Activated naive CD8-positive, alpha-beta T cell (primary cell): ENCODE measurements around the gene PKP1.

ENCODE experiments used
- H3K27ac Mint-ChIP-seq: one replicate; pipeline ENCODE4 v1.8.0; 2021; ENCODE audit warnings: mixed read lengths
- H3K27me3 Mint-ChIP-seq: one replicate; pipeline ENCODE4 v1.8.0; 2021; ENCODE audit warnings: mixed read lengths
- H3K36me3 Mint-ChIP-seq: one replicate; pipeline ENCODE4 v1.8.0; 2021; ENCODE audit warnings: mixed read lengths
- H3K4me1 Mint-ChIP-seq: one replicate; pipeline ENCODE4 v1.8.0; 2021; ENCODE audit warnings: low read depth, mixed read lengths
- H3K4me3 Mint-ChIP-seq: one replicate; pipeline ENCODE4 v1.8.0; 2021; ENCODE audit warnings: mild to moderate bottlenecking, mixed read lengths
- H3K9me3 Mint-ChIP-seq: one replicate; pipeline ENCODE4 v1.8.0; 2021; ENCODE audit warnings: low read depth, mixed read lengths

PKP1 gene

DNA sequence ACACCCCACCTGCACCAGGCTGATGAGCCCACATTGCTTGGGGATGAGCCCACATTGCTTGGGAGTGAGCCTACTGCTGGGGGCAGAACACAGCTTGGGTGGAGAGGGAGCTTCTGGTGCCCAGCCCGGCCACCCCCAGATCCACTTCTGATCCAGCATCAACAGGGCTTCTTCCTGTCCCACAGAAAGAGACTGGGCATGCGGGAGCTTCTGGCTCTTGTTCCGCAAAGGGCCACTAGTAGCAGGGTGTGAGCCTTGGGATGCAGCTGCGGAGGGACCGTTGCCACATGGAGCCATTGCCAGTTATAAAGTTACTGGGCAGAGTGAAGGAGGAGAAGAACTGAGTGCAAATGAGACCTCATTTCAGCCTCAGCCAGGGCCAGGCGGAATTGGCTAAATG, 36.3 kb downstream of the PKP1 start:
- no peak overlapping the region for H3K27ac Mint-ChIP-seq
- H3K36me3 Mint-ChIP-seq: no peaks in the 10 kb centered on the region
- no peak overlapping the region for H3K4me3 Mint-ChIP-seq
- no peaks in the 10 kb centered on the region for H3K27me3 Mint-ChIP-seq
- no peaks in the 10 kb centered on the region for H3K4me1 Mint-ChIP-seq
- H3K9me3 Mint-ChIP-seq: no peaks in the 10 kb centered on the region

DNA sequence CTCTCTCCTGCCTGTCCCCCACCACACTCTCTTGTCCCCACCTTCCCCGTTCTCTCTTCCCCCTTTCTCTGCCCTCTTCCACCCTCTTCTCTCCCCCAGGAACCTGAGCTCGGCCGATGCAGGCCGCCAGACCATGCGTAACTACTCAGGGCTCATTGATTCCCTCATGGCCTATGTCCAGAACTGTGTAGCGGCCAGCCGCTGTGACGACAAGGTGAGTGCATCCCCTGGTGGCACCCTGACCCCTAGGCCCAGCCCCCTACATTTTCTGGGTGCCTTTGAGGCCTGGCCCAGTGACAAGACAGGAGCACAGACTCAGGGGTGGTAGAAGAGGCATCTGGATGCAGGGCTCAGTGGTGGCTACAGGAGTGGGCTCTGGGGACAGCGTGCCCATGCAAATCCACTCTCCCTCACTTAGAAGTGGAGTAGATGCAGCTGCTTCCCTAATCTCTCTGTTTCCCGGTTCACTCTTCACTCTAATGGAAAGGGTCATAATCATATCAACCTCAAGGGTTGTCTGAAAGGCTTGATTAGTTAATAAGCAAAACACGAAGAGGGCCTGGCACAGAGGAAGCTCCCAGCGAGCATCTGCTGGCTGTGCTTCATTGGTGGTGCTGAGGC, 37.0 kb downstream of the PKP1 start:
- Mint-ChIP-seq H3K4me3 (no peak overlapping the region), H3K4me1 (no peaks in the 10 kb centered on the region), H3K9me3 (no peaks in the 10 kb centered on the region), H3K36me3 (no peaks in the 10 kb centered on the region), H3K27ac (no peak overlapping the region), H3K27me3 (no peaks in the 10 kb centered on the region)

DNA sequence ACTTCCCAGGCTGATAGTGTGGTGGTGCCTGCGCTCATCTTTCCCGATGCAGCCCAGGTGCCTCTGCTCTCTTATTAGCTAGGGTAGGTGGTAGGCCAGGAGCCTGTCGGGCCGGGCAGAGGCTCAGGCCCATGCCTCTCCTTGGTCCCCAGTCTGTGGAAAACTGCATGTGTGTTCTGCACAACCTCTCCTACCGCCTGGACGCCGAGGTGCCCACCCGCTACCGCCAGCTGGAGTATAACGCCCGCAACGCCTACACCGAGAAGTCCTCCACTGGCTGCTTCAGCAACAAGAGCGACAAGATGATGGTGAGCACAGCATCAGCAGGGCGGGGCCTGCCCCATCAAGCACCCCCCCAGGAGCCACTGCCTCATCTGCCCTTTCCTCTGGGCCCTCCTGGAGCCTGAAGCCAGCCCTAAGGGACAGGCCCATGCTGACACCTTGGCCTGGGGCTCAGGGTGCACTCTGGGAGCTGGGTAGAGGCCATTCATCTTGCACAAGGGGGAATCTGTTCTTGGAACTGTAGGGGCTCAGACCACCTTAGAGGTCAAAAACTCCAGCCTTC, 38.6 kb downstream of the PKP1 start:
- Mint-ChIP-seq H3K36me3 (no peaks in the 10 kb centered on the region), H3K9me3 (no peaks in the 10 kb centered on the region), H3K4me3 (no peak overlapping the region), H3K4me1 (no peaks in the 10 kb centered on the region), H3K27ac (no peak overlapping the region), H3K27me3 (no peaks in the 10 kb centered on the region)

DNA sequence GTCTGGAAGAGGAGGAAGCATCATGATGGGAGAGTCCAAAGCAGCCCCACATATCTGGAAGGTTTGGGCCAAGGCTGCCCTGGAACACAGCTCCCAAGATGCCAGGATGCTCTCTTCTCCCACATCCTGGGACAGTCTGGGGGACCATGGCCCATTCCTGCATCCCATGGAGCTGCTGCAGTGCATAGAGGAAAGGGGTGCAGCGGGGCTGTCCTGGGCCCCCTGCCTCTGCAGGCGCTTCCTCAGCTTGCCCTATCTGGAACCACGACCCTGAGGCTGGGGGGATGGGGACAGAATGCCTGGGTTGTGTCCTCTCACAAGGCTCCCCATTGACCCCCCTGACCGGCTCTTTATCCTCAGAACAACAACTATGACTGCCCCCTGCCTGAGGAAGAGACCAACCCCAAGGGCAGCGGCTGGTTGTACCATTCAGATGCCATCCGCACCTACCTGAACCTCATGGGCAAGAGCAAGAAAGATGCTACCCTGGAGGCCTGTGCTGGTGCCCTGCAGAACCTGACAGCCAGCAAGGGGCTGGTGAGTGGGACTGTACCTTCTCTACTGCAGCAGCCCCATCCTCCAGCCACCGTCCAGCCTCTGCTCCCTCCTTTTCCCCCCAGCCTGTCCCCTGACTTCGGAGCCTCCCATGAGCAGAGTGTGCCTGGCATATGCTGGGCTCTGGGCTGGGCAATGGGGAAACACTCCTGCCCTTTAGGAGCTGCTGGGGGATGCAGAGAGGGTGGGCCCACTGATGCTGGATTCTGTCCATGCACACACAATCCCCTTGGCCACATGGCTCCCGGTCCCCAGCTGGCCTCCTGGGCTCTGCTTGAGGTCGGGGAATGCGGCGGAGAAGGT, 39.6 kb downstream of the PKP1 start:
- Mint-ChIP-seq H3K4me1 (no peaks in the 10 kb centered on the region), H3K27me3 (no peaks in the 10 kb centered on the region), H3K36me3 (no peaks in the 10 kb centered on the region), H3K9me3 (no peaks in the 10 kb centered on the region), H3K4me3 (no peak overlapping the region), H3K27ac (no peak overlapping the region)

DNA sequence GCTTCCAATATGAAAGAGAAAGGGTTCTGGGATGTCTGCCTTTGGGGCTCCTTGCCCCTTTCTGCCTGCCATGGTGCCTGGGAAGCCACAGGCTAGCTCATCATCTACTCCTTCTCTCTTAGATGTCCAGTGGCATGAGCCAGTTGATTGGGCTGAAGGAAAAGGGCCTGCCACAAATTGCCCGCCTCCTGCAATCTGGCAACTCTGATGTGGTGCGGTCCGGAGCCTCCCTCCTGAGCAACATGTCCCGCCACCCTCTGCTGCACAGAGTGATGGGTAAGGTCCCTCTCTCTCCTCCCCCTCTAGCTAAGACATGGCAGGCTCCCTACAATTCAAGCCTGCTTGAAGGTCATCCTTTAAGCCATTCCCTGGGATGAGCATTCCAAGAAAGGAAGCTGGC, 41.0 kb downstream of the PKP1 start:
- Mint-ChIP-seq H3K4me1 (no peaks in the 10 kb centered on the region), H3K9me3 (no peaks in the 10 kb centered on the region), H3K27ac (no peak overlapping the region), H3K36me3 (no peaks in the 10 kb centered on the region), H3K27me3 (no peaks in the 10 kb centered on the region), H3K4me3 (no peak overlapping the region)

DNA sequence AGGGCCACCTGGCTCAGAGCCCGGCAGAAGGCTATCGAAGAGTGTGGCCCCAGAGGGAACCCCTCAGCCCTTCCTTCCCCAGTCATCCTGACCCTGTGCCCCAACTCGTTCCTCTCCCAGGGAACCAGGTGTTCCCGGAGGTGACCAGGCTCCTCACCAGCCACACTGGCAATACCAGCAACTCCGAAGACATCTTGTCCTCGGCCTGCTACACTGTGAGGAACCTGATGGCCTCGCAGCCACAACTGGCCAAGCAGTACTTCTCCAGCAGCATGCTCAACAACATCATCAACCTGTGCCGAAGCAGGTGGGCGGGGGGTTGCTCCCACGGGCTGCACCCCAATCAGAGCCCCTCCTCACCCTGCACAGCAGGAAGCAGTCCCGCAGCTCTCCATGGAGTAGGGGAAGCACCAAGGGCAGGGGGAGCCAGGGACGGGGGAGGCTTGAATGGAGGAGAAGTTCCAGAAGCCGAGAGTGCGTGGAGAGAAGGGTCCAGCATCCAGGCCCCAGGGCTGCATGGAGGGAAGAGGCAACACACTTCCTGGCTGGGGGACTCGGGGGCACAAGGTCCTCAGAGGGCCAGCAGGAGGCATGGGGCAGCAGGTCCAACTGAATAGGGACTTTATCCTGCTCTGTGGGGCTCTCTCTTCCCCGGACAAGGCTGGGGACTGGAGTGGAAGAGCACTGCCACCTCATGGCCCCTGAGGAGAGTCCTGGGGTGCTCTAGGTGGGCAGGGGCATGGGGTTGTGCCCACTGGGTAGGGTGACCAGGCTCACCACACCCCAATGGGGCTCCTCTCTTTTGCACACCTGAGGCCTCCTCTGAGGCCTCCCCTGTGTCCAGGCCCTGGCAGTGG, 41.7 kb downstream of the PKP1 start:
- Mint-ChIP-seq H3K9me3 (no peaks in the 10 kb centered on the region), H3K27me3 (no peaks in the 10 kb centered on the region), H3K4me3 (no peak overlapping the region), H3K27ac (no peak overlapping the region), H3K36me3 (no peaks in the 10 kb centered on the region), H3K4me1 (no peaks in the 10 kb centered on the region)

DNA sequence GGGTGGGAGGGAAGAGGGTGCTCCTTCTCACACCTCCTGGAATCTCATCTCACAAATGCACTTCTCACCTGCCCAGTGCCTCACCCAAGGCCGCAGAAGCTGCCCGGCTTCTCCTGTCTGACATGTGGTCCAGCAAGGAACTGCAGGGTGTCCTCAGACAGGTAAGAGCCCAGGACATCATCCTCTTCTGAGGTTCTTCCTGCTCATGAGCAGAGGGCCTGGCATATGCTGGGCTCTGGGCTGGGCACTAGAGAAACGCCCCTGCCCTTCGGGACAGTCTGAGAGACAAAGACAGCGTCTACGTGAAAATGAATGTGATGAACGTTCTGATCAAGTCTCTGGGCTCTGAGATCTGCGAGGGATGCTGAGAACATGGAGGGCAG, 42.4 kb downstream of the PKP1 start:
- no peaks in the 10 kb centered on the region for H3K9me3 Mint-ChIP-seq
- no peaks in the 10 kb centered on the region for H3K27me3 Mint-ChIP-seq
- H3K4me3 Mint-ChIP-seq: no peak overlapping the region
- H3K4me1 Mint-ChIP-seq: no peaks in the 10 kb centered on the region
- H3K27ac Mint-ChIP-seq: no peak overlapping the region
- no peaks in the 10 kb centered on the region for H3K36me3 Mint-ChIP-seq

DNA sequence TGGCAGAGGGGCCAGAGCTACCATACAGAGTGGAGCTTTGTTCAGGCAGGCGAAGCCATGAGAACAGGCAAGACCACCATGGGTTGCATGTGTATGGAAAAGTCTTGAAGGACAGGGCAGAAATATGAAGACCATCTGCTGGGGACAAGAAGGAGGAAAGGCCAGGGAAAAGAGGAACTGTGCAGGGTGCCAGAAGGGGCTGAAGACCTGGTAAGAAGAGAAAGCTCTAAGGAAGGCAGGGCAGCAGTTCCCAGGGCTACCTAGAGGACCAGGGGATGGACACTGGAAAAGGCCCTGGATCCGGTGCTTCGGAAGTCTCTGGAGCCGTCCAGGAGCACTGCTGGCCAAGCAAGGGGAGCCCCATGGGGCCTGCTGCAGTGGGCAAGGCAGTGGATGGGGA, 43.4 kb downstream of the PKP1 start:
- Mint-ChIP-seq H3K4me3 (no peak overlapping the region), H3K27ac (no peak overlapping the region), H3K27me3 (no peaks in the 10 kb centered on the region), H3K36me3 (no peaks in the 10 kb centered on the region), H3K9me3 (no peaks in the 10 kb centered on the region), H3K4me1 (no peaks in the 10 kb centered on the region)

DNA sequence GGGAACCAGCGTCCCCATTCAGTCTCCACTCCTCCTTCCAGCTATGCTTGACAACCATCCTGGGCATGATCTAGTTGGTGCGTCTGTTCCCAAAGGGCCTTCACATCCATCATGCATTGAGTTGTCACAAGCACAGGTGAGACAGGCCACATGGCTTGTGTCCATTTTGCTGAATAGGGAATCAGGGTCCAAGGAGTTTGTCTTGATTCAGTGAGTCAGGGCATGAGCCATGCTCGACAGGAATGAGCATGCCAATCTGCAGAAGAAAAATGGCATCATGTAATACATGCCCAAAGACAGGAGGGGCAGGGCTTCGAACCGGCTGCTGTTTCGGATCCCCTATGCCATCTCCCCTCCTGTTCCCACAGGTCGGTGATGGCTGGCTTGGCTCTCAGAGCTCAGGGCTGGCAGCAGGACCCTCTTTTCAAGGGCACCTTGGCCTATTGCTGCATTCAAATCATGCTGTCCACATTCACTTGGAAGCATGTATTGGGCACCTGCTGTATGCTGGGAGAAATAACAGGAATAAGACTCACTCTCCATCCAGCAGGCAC, 44.5 kb downstream of the PKP1 start:
- H3K4me3 Mint-ChIP-seq: no peak overlapping the region
- H3K27me3 Mint-ChIP-seq: no peaks in the 10 kb centered on the region
- H3K4me1 Mint-ChIP-seq: no peaks in the 10 kb centered on the region
- no peak overlapping the region for H3K27ac Mint-ChIP-seq
- no peaks in the 10 kb centered on the region for H3K9me3 Mint-ChIP-seq
- H3K36me3 Mint-ChIP-seq: no peaks in the 10 kb centered on the region

DNA sequence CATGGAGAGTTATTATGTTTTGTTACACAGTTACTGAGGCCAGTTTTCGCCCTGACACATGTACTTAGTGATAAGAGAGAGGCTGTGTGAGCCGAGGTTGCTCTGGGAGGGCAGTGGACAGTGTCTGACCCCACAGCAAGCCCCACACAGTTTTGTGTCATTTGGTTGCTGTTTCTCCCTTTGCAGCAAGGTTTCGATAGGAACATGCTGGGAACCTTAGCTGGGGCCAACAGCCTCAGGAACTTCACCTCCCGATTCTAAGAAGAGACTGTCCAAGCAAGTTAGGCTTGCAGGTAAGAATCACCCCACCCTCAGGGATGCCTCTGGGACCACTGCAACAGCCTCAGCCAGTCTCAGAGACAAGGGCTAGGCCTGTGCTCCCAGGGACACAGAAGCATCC, 45.3 kb downstream of the PKP1 start:
- H3K4me1 Mint-ChIP-seq: no peaks in the 10 kb centered on the region
- H3K9me3 Mint-ChIP-seq: no peaks in the 10 kb centered on the region
- no peaks in the 10 kb centered on the region for H3K27me3 Mint-ChIP-seq
- H3K4me3 Mint-ChIP-seq: no peak overlapping the region
- no peak overlapping the region for H3K27ac Mint-ChIP-seq
- H3K36me3 Mint-ChIP-seq: no peaks in the 10 kb centered on the region

DNA sequence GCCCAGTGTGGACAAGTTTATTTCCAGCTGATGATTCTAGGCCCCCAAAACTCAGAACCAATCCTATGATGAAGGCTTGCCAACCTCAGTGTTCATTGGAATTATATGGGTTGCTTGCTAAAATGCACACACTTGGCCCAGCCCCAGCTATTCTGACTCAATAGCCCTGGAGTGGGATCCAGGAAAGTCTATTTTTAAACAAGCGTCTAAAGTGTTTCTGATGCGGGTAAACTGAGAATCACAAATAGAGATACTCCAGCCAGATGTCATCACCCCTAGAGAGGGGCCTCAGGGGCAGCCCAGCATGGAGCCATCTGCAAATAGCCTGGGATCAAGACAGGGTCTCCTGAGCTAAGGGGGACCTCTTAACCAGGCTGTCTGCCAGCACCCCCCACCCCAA, 46.0 kb downstream of the PKP1 start:
- no peaks in the 10 kb centered on the region for H3K9me3 Mint-ChIP-seq
- no peak overlapping the region for H3K4me3 Mint-ChIP-seq
- H3K27me3 Mint-ChIP-seq: no peaks in the 10 kb centered on the region
- no peaks in the 10 kb centered on the region for H3K4me1 Mint-ChIP-seq
- H3K36me3 Mint-ChIP-seq: no peaks in the 10 kb centered on the region
- no peak overlapping the region for H3K27ac Mint-ChIP-seq

DNA sequence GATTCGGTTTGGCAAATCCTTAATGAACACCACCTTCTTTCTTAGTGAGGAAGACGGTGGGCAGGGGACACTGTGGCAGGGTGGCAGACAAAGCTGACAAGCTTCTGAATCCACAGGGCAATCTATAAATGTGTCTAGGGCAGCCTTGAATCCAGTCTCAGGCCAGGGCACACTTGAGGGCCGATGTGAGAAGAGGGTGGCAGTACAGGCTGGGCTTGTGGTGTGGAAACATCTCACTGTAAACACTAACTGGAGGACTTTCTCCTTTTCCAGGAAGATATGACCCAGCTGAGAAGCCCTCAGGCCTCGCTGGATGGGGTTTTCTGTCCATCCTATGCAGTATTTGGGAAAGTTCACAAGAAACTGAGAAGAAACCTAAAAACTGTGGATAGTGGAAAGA, 46.5 kb downstream of the PKP1 start:
- H3K9me3 Mint-ChIP-seq: no peaks in the 10 kb centered on the region
- no peaks in the 10 kb centered on the region for H3K27me3 Mint-ChIP-seq
- H3K27ac Mint-ChIP-seq: no peak overlapping the region
- no peak overlapping the region for H3K4me3 Mint-ChIP-seq
- no peaks in the 10 kb centered on the region for H3K36me3 Mint-ChIP-seq
- no peaks in the 10 kb centered on the region for H3K4me1 Mint-ChIP-seq

DNA sequence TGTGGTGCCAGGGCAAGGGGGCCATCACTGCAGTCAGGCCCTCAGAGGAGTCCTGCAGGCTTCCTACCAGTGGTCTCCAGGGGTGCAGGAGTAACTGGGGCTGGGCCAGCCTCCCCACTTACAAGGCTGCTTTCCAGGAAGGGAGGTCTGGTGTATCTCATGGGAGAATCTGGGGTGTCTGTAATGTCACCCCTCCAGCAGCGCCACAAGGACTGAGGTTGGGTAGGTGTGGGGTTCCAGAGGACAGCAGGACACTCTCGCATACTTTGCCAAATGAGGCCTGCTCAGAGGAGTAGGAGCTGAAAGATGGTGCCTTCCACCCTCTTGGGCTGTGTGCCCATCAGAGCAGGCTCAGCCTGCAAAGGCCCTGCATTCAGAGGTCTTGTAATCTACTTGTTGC, 47.2 kb downstream of the PKP1 start:
- Mint-ChIP-seq H3K36me3 (no peaks in the 10 kb centered on the region), H3K4me1 (no peaks in the 10 kb centered on the region), H3K27me3 (no peaks in the 10 kb centered on the region), H3K4me3 (no peak overlapping the region), H3K27ac (no peak overlapping the region), H3K9me3 (no peaks in the 10 kb centered on the region)

DNA sequence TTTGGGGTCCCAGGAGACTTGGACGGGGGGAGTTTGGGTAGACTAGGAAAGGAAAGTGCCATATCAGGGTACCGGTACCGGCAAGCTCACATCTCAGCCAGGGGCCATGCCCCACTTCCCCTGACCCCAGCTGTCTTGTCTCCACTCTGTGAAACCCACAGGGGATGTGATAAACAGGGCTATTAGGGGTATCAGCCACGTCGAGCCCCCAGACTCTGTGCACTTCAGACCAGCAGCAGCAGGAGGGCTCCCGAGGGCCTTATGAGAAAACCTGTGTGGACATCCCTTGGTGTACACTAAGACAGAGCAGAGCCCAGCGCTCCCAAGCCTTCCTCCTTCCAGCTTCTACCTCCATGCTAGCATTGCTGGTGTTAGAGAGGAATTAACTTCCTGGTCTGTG, 47.9 kb downstream of the PKP1 start:
- Mint-ChIP-seq H3K27ac (no peak overlapping the region), H3K36me3 (no peaks in the 10 kb centered on the region), H3K9me3 (no peaks in the 10 kb centered on the region), H3K4me1 (no peaks in the 10 kb centered on the region), H3K27me3 (no peaks in the 10 kb centered on the region), H3K4me3 (no peak overlapping the region)

DNA sequence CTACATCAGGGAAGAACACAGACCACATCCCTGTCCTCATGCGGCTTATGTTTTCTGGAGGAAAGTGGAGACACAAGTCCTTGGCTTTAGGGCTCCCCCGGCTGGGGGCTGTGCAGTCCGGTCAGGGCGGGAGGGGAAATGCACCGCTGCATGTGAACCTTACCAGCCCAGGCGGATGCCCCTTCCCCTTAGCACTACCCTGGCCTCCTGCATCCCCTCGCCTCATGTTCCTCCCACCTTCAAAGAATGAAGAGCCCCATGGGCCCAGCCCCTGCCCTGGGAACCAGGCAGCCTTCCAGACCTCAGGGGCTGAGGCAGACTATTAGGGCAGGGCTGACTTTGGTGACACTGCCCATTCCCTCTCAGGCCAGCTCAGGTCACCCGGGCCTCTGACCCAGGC, 48.7 kb downstream of the PKP1 start:
- Mint-ChIP-seq H3K27me3 (no peaks in the 10 kb centered on the region), H3K4me3 (no peak overlapping the region), H3K27ac (no peak overlapping the region), H3K36me3 (no peaks in the 10 kb centered on the region), H3K4me1 (no peaks in the 10 kb centered on the region), H3K9me3 (no peaks in the 10 kb centered on the region)
